HG02623 (cell line): ENCODE data around the gene IKZF3.
"Not testable (repeated sequence)": the region's sequence is repeated elsewhere in the genome, so short reads cannot be mapped to it uniquely, and the experiment has no call there.

Experiments
- ATAC-seq: cut with Tn5 transposase; IDR thresholded peaks from one replicate; pipeline ENCODE4 v1.9.1; 2021; ENCODE audit warnings: moderate library complexity; ENCODE audit not compliant: unreplicated experiment

Gene IKZF3

GRCh38 chr17:39722965-39723848 is 140.9 kb downstream of the IKZF3 start:
- ATAC-seq, result no peak

GRCh38 chr17:39722104-39722503 is 142.0 kb downstream of the IKZF3 start:
- no peak for ATAC-seq

GRCh38 chr17:39719563-39720355 is 144.4 kb downstream of the IKZF3 start:
- no peak for ATAC-seq

GRCh38 chr17:39717660-39718059 is 146.5 kb downstream of the IKZF3 start:
- ATAC-seq, result no peak

DNA sequence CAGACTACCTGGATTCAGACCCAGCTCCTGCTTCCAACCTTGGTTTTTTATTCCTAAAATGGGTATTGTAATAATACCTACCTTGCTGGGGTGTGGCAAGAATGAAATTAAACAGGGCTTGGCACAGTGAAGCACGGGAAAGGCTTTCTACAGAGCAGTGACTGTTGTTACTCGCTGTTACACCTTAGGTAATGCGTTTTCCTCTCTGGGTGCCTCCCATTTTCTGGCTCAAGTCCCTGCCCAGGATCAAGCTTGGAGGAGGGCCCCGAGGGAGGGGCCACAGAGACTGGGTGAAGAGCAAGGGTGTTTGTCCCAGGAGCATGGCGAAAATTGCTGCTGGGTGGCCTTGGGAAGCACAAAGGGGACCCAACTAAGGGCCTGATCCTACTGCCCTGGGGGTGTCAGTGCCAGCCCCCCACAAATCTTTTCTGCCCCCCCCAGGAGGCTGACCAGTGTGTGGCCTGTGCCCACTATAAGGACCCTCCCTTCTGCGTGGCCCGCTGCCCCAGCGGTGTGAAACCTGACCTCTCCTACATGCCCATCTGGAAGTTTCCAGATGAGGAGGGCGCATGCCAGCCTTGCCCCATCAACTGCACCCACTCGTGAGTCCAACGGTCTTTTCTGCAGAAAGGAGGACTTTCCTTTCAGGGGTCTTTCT is 147.1 kb downstream of the IKZF3 start:
- no peak for ATAC-seq

DNA sequence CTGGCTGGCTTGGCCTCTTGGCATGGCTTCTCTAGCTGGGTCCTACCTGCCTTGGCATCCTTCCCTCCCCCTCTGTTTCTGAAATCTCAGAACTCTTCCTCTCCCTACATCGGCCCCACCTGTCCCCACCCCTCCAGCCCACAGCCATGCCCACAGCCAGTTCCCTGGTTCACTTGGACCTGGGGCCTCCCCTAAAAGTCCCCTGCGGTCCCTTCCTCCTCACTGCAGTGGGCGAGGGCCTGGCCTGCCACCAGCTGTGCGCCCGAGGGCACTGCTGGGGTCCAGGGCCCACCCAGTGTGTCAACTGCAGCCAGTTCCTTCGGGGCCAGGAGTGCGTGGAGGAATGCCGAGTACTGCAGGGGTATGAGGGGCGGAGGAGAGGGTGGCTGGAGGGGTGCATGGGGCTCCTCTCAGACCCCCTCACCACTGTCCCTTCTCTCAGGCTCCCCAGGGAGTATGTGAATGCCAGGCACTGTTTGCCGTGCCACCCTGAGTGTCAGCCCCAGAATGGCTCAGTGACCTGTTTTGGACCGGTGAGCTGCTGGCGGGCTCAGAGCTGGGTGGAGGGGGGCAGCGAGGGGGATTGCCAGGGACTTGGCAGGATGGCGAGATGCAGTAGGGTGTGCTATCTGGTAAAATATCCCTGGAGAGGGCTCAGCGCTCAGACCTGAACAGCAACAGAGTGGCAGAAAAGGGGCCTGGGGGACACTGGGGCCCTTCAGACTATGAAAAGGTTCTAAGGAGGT is 147.9 kb downstream of the IKZF3 start:
- ATAC-seq, result no peak

GRCh38 chr17:39715375-39716072 is 148.6 kb downstream of the IKZF3 start:
- ATAC-seq, result no peak

- ATAC-seq, result no peak
Measured at GRCh38 chr17:39714234-39714633, 149.9 kb downstream of the IKZF3 start.

DNA sequence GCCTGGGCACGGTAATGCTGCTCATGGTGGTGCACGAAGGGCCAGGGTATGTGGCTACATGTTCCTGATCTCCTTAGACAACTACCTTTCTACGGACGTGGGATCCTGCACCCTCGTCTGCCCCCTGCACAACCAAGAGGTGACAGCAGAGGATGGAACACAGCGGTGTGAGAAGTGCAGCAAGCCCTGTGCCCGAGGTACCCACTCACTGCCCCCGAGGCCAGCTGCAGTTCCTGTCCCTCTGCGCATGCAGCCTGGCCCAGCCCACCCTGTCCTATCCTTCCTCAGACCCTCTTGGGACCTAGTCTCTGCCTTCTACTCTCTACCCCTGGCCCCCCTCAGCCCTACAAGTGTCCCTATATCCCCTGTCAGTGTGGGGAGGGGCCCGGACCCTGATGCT is 152.3 kb downstream of the IKZF3 start:
- ATAC-seq, result no peak

GRCh38 chr17:39711071-39711470 is 153.0 kb downstream of the IKZF3 start:
- ATAC-seq, result not testable (repeated sequence)

DNA sequence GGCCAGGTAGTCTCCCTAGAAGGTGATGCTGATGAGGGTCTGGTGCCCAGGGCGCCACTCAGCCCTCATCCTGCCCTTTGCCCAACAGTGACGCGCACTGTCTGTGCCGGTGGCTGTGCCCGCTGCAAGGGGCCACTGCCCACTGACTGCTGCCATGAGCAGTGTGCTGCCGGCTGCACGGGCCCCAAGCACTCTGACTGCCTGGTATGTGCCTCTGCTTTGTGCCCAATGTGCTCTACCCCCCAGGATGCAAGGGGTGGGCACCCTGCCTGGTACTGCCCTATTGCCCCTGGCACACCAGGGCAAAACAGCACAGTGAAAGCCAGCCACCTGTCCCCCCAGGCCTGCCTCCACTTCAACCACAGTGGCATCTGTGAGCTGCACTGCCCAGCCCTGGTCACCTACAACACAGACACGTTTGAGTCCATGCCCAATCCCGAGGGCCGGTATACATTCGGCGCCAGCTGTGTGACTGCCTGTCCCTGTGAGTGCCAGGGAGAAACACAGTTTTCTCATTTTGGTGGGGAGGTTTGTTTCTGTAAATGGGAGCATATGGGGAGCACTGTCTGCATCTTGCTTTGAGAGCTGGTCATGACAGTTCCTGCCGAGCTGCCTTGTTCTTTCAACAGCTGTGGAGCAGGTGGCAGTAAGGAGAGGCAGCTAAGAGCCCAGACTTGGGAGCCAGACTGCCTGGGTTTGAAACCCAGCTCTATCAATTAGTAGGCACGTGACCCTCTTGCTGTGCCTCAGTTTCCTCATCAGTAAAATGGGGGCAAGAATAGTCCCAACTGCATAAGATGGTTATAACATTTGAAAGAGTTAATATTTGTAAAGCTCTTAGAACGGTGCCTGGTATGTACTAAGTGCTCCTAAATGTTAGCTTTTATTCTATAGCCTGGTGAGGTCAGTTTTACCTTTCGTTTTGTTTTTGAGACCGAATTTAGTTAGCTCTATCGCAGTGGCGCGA is 153.8 kb downstream of the IKZF3 start:
- ATAC-seq, result no peak

DNA sequence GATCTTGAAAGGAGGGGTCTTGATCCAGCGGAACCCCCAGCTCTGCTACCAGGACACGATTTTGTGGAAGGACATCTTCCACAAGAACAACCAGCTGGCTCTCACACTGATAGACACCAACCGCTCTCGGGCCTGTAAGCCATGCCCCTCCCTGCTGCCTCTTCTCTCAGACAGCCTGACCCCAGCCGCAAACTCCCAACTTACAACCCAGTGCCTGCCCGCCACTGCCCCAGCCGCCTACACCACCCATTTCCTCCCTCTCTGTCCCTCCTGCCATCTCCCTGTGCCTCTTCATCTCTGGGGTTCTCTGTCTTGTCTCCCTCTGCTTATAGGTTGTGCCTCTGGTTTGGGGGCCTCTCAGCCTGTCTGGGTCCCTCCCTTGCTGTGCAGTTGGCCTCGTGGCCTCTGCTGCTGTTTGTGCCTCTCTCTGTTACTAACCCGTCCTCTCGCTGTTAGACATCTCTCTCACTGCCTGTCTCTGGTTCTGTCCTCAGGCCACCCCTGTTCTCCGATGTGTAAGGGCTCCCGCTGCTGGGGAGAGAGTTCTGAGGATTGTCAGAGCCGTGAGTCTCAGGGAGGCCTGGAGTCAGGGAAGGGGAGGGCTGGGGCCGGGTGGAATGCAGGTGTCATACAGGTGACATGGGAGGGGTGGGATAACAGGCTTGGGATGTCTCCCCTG is 154.7 kb downstream of the IKZF3 start:
- no peak for ATAC-seq
